Activated CD8-positive, alpha-beta memory T cell treated with anti-CD3 and anti-CD28 coated beads for 1 hour (primary cell): Measurements from ENCODE around the gene SCN8A.

ENCODE experiments used
- DNase-seq, 2 donors: peaks; one replicate each; pipeline ENCODE4 v3.0.0-alpha.2; 2020; ENCODE audit warnings: low read depth in 1 of 2; ENCODE audit errors: extremely low read depth in 1 of 2

Gene SCN8A

GRCh38 chr12:51811203-51812202 is 220.5 kb downstream of the SCN8A start:
- no peak for DNase-seq

GRCh38 chr12:51812871-51813270 is 221.8 kb downstream of the SCN8A start:
- DNase-seq = no peak

GRCh38 chr12:51813931-51814310 is 222.9 kb downstream of the SCN8A start:
- DNase-seq = no peak

- peak in 1 of 2 donors; percentile 50 for DNase-seq
Observed at GRCh38 chr12:51814311-51815088, 223.5 kb downstream of the SCN8A start.

- no peak for DNase-seq
Observed at GRCh38 chr12:51815571-51815970, 224.5 kb downstream of the SCN8A start.

GRCh38 chr12:51817027-51817953 is 226.3 kb downstream of the SCN8A start:
- no peak for DNase-seq

GRCh38 chr12:51818086-51818485 is 227.1 kb downstream of the SCN8A start:
- no peak for DNase-seq

GRCh38 chr12:51818566-51819300 is 227.7 kb downstream of the SCN8A start:
- DNase-seq = no peak

GRCh38 chr12:51819736-51820525 is 228.9 kb downstream of the SCN8A start:
- no peak for DNase-seq

GRCh38 chr12:51820526-51821439 is 229.8 kb downstream of the SCN8A start:
- peak; percentile 55 to 75 for DNase-seq

- DNase-seq = peak in 1 of 2 donors; percentile 22
Observed at GRCh38 chr12:51821440-51822260, 230.6 kb downstream of the SCN8A start.

- DNase-seq = no peak
Observed at GRCh38 chr12:51822261-51822616, 231.2 kb downstream of the SCN8A start.

GRCh38 chr12:51822956-51823355 is 231.9 kb downstream of the SCN8A start:
- DNase-seq = no peak

GRCh38 chr12:51823875-51824565 is 233.0 kb downstream of the SCN8A start:
- DNase-seq = no peak

GRCh38 chr12:51825216-51825615 is 234.2 kb downstream of the SCN8A start:
- DNase-seq = no peak

- DNase-seq = no peak
Observed at GRCh38 chr12:51826881-51827280, 235.8 kb downstream of the SCN8A start.
